ENCODE measurements around the gene VTI1B. TPM values are rescaled to one million over a fixed set of nuclear protein-coding genes. Genes with fewer than 3 reads are reported as not detected.

VTI1B gene
- total RNA-seq, 6 experiments from 2014 or later, result 44.2 to 70.1 (median 54.6) TPM

DNA sequence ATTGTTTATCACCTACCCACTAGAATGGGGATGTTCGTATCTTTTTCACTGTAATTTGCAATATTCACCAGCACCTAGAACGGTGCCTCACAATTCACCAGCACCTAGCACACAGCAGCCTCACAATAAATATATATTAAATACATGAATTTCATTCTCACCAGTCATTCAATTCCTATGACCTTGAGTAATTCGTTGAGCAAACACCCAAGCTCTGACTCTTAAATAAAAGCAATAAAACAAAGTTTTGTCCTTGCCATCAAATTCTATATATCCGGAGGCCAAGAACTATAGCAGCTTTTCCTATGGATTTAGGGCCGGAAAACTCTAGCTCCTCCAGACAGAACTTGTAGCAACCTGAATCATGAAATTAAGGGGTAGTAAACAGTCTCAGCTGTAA, 981 bp downstream of the VTI1B start:
- intact Hi-C loops (cut with DNase I), result no loop called here
- no peak for TF ChIP-seq CTCF (IDR thresholded peaks at IDR 0.05)
- no peak for TF ChIP-seq POLR2A (IDR thresholded peaks at IDR 0.05)
- H3K27ac ChIP-seq, result no peak overlapping the region
- H3K36me3 ChIP-seq, result peaks cover 0 to 8% (median 0%) of the 10 kb centered on the region in 4 donors
- H3K9me3 ChIP-seq, result no peaks in the 10 kb centered on the region
- no peak for ATAC-seq
- WGBS (ENCODE audit: insufficient coverage, low coverage, low lambda C conversion rate, missing lambda C conversion rate), result 24% methylated on average over 5 of the region's 5 CpGs
- H3K4me1 ChIP-seq, result peaks cover 0 to 19% (median 5%) of the 10 kb centered on the region in 4 donors
- DNase-seq, result no peak
- H3K4me3 ChIP-seq, result peak overlapping the region; percentile 89 to 99 (median 98)
- no peaks in the 10 kb centered on the region for H3K27me3 ChIP-seq

- Histone ChIP-seq H3K4me3 (no peak overlapping the region), H3K27ac (no peak overlapping the region), H3K9me3 (no peaks in the 10 kb centered on the region), H3K36me3 (no peaks in the 10 kb centered on the region), H3K27me3 (no peaks in the 10 kb centered on the region), H3K4me1 (peaks cover 0 to 21% (median 3%) of the 10 kb centered on the region in 4 donors)
- TF ChIP-seq POLR2A (IDR thresholded peaks at IDR 0.05) (no peak), CTCF (IDR thresholded peaks at IDR 0.05) (no peak)
- ATAC-seq, result no peak
- intact Hi-C loops (cut with DNase I), result loop anchor here (10.0 kb wide), 2 partner anchors 84 to 94 kb away; no protein-coding TSS in a partner anchor
- no peak for DNase-seq
Measured at GRCh38 chr14:67668559-67668958, 5.9 kb downstream of the VTI1B start.

GRCh38 chr14:67666750-67667449, 7.5 kb downstream of the VTI1B start:
- ATAC-seq, result peak; percentile 80 to 94 (median 86)
- H3K27ac ChIP-seq, result no peak overlapping the region
- intact Hi-C loops (cut with DNase I), result loop anchor here (10.0 kb wide), 2 partner anchors 82 to 92 kb away; no protein-coding TSS in a partner anchor
- DNase-seq, result no peak
- no peaks in the 10 kb centered on the region for H3K36me3 ChIP-seq
- no peak overlapping the region for H3K4me3 ChIP-seq
- peaks cover 0 to 5% (median 0%) of the 10 kb centered on the region in 4 donors for H3K4me1 ChIP-seq
- H3K27me3 ChIP-seq, result no peaks in the 10 kb centered on the region
- H3K9me3 ChIP-seq, result no peaks in the 10 kb centered on the region
- 8% methylated on average over 1 of the region's 1 CpG for WGBS (ENCODE audit: insufficient coverage, low coverage, low lambda C conversion rate, missing lambda C conversion rate)
- no peak for TF ChIP-seq POLR2A (IDR thresholded peaks at IDR 0.05)
- peak; percentile 52 to 76 (median 58) for TF ChIP-seq CTCF (IDR thresholded peaks at IDR 0.05)

DNA sequence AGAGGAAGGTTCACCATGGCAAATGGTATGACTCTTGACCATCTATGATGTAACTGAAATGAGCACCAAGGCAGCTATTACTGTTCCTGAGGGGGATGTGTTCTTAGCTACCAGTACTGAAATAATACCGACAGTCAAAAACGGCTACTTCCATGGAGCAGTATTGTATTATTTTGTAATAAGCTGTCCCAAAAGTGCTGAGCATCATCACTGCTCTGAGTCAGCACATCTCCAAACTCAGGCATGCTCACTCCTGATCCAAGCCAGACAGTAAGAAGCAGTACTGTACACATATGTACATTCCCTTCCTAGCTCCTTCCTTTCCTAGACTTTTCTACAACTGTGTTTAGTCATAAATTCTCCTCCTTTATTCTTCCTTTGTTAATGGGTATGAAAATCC, 8.6 kb downstream of the VTI1B start:
- Histone ChIP-seq H3K4me1 (peaks cover 0 to 5% (median 0%) of the 10 kb centered on the region in 4 donors), H3K9me3 (no peaks in the 10 kb centered on the region), H3K27me3 (no peaks in the 10 kb centered on the region), H3K36me3 (no peaks in the 10 kb centered on the region), H3K27ac (no peak overlapping the region), H3K4me3 (no peak overlapping the region)
- ATAC-seq (peak in 1 of 4 donors; percentile 27), DNase-seq (no peak)
- intact Hi-C loops (cut with DNase I), result loop anchor here (10.0 kb wide), 2 partner anchors 81 to 91 kb away; no protein-coding TSS in a partner anchor
- WGBS (ENCODE audit: insufficient coverage, low coverage, low lambda C conversion rate, missing lambda C conversion rate), result 80% methylated on average over 2 of the region's 2 CpGs
- TF ChIP-seq POLR2A (IDR thresholded peaks at IDR 0.05), result no peak
- TF ChIP-seq CTCF (IDR thresholded peaks at IDR 0.05), result no peak
